ENCODE data around the gene MAP3K13. TPM values are rescaled to one million over a fixed set of nuclear protein-coding genes. Genes with fewer than 3 reads are reported as not detected.

MAP3K13 gene
- total RNA-seq: 8.0 TPM
- long read RNA-seq, partial matches to known transcripts: 0 of 2 reads
- long read RNA-seq, other reads (novel, unspliced or antisense): 0 of 2 reads

DNA sequence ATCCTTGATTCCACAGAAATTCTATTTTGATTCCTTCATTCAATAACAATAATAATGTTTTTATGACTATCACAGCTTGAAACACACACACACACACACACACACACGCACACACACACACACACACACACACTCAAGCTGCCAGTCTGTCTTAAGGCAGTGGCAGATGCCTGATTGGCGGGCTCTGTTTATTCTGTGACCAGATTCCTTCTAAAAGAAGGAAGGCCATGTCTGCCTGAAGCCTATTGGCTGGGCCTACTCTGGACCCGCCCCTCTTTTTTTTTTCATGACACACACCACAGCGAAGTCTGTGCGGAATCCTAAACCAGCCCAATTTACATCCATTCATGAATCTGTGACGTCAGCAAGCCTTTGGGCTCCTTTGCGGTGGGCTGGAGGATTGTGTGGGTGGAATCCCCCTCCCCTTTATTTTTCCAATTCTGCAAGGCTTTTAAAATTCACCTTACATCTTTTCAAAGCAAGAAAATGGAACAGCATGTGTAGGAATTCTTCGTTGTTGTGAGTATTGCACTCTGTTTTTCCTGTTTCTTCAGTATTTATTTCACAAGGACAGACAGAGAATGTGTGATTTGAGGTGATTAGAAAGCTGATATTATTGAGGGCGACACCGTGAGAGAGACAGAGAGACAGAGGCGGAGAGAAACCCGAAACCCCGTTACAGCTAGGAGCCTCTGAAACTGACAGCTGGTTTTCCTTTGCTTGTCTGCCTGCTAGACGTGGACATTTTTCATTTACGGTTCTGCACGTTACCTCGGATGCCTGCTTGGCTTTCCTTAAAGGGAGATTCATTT lies at the start of gene MAP3K13:
Gene MAP3K13, plus strand, starts transcription at position 287 of the 812 bp plus-strand sequence. CDS start 65,446 bp downstream, outside the sequence.
- DNase-seq (ENCODE audit: missing footprints) (peak; percentile 80), ATAC-seq (peak; percentile 100)
- intact Hi-C loops (cut with DNase I): loop anchor here (10.0 kb wide), 1 partner anchor 192 kb away; the partner anchor contains the start of gene LIPH

- ATAC-seq: no peak
- intact Hi-C loops (cut with DNase I): no loop called here
Observed at GRCh38 chr3:185313693-185314246, 49.2 kb upstream of the MAP3K13 start.

DNA sequence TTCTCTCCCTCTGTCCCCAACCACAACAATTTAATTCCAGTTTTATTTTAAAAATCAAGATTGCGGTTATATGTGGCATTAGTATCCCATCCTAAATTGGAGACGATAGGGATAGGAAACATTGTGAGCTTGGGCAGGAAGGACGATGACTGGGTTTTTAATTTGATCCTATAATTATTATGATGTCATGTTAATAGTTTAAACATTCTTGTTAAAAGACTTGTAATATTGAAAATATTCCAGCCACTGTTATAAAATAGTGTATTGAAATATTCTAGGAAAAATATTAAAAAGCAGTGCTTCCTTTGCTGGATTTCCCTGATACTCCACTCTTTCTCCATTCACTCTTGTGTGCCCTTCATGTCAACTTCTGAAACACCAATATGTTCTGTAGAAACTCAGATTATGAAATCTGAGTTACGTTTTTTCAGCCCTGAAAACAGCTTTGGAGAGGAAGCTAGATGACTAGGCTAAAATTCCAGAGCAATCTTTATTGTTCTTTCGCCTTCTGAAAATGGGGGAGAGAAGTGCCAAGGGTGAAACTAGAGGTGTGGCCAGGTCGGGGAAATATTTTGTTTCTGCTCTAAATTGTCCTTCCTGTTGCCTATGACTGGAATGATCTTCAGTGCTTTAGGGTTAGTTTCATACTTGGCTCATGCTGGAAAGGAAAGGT lies 46.1 kb upstream of the MAP3K13 start:
- intact Hi-C loops (cut with DNase I): no loop called here
- ATAC-seq: no peak
- DNase-seq (ENCODE audit: missing footprints): no peak

More at GRCh38 chr3:185313693-185314246, 49.2 kb upstream of the MAP3K13 start:
- no peak for DNase-seq (ENCODE audit: missing footprints)

- intact Hi-C loops (cut with DNase I): no loop called here
- DNase-seq (ENCODE audit: missing footprints): no peak
Observed at GRCh38 chr3:185317674-185318073, 45.3 kb upstream of the MAP3K13 start.

DNA sequence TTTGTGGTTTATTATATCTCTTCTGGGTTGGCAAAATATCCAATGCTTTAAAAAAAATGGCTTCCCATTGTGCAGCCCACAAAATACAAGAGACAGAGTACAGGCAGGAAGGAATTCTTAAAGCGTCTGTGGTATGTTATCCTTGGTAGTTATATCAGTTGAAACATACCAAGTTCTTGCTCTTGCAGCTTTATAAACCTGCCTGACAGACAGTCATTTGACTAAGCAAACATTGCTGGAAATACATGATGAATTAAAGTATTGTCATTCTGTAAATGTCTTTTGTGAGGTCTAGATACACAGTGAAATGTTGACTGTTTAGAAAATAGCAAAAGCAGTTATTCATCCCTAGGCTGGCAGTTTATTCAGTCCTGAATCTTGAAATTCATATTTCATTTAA lies 44.8 kb upstream of the MAP3K13 start:
- intact Hi-C loops (cut with DNase I): no loop called here
- DNase-seq (ENCODE audit: missing footprints) (no peak), ATAC-seq (no peak)

More at GRCh38 chr3:185317674-185318073, 45.3 kb upstream of the MAP3K13 start:
- ATAC-seq: no peak

- no peak for ATAC-seq
- intact Hi-C loops (cut with DNase I): no loop called here
Observed at GRCh38 chr3:185319801-185320200, 43.1 kb upstream of the MAP3K13 start.

DNA sequence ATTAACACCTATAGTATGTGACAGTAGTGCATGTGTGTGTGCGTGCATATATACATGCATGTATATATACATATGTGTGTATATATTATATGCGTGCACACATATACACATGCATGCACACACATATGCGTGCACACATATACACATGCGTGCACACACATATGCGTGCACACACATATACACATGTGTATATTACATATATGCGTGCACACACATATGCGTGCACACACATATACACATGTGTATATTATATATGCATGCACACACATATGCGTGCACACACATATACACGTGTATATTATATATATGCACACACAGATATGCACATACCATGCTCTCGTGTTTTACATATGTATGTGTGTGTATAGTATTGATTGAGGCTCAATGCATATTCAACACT lies 42.0 kb upstream of the MAP3K13 start:
- intact Hi-C loops (cut with DNase I): no loop called here
- no peak for DNase-seq (ENCODE audit: missing footprints)
- no peak for ATAC-seq

More at GRCh38 chr3:185319801-185320200, 43.1 kb upstream of the MAP3K13 start:
- no peak for DNase-seq (ENCODE audit: missing footprints)

- DNase-seq (ENCODE audit: missing footprints) (no peak), ATAC-seq (no peak)
- intact Hi-C loops (cut with DNase I): no loop called here
Observed at GRCh38 chr3:185322101-185322719, 40.7 kb upstream of the MAP3K13 start.

- DNase-seq (ENCODE audit: missing footprints) (no peak), ATAC-seq (no peak)
- intact Hi-C loops (cut with DNase I): no loop called here
Observed at GRCh38 chr3:185325946-185326791, 36.8 kb upstream of the MAP3K13 start.

DNA sequence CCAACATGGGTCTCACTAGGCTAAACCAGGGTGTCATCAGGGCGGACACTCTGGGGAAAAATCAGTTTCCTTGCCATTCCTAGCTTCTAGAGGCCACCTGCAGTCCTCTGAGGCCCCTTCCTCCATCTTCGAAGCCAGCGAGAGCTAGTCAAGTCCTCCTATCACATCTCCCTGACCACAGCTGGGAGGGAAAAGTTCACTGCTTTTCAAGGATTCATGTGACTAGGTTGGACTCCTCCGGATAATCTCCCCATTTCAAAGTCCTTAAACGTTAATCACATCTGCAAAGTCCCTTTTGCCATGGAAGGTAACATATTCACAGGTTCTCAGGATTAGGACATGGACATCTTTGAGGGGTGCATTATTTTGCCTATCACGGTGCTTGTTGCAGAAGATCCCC lies 35.9 kb upstream of the MAP3K13 start:
- DNase-seq (ENCODE audit: missing footprints) (no peak), ATAC-seq (no peak)
- intact Hi-C loops (cut with DNase I): no loop called here

DNA sequence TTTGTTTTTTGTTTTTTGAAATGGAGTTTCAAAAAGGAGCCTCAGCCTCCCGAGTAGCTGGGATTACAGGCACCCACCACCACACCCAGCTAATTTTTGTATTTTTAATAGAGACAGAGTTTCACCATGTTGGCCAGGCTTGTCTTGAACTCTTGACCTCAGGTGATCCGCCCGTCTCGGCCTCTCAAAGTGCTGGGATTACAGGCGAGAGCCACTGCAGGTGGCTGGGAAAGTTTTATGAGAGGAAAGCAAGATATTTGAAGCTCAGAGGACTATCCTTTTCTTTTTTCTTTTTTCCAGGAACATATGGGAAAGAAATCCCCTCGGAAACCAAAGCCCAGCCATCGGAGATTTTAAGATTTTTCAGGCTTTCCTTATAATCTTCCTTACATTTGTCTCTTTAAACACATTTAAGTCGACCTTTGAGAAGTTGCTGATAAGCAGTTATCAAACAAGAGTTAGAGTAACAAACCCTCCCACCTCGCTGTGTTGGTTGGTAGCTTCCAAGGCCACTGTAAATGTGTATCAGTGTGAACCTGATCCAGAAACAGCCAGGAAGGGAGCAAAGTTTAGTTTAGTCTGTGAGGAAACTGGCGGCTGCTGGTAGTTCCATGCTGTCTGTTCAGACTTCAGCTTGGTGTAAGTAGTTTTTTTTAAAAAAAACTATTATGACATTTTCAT lies 34.5 kb upstream of the MAP3K13 start:
- no peak for ATAC-seq
- intact Hi-C loops (cut with DNase I): no loop called here
- no peak for DNase-seq (ENCODE audit: missing footprints)

DNA sequence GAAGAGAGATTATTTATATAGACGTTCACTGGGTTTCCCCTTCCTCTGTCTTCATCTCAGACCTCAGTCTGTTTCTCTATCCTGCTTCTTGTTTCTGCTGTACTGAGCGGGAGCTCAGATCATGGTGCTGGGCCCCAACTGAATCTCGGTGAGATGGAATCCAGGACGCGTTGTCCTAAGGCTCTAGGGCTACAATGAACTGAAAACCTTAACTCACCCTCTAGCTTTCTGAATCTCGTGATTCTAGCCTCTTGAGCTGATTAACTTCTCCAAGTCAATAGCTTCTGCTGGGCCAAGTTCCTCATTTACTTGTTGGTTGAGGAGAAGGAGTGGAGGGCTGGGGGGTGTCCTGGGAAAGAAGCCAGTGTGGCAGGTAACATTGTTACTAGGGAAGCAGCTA lies 32.7 kb upstream of the MAP3K13 start:
- intact Hi-C loops (cut with DNase I): no loop called here
- no peak for ATAC-seq
- DNase-seq (ENCODE audit: missing footprints): no peak

DNA sequence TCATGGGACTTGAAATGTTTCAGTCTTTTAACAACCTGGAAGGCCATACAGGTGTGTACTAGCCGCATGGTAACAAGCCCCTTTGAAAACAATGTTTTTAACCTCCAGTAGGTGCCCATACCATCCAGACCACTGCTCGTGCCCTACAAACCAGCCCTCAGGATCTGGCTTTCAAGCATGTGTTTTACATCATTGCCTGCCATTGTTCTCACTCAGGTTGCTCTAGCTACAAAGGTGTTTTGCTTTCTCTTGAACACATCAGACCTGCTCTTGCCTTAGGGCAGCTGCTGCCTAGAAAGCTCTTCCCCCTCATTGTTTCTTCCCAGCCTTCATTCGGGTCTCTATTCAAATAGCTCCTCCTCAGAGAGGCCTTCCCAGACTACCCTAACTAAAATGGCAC lies 32.3 kb upstream of the MAP3K13 start:
- no peak for ATAC-seq
- DNase-seq (ENCODE audit: missing footprints): no peak
- intact Hi-C loops (cut with DNase I): no loop called here

DNA sequence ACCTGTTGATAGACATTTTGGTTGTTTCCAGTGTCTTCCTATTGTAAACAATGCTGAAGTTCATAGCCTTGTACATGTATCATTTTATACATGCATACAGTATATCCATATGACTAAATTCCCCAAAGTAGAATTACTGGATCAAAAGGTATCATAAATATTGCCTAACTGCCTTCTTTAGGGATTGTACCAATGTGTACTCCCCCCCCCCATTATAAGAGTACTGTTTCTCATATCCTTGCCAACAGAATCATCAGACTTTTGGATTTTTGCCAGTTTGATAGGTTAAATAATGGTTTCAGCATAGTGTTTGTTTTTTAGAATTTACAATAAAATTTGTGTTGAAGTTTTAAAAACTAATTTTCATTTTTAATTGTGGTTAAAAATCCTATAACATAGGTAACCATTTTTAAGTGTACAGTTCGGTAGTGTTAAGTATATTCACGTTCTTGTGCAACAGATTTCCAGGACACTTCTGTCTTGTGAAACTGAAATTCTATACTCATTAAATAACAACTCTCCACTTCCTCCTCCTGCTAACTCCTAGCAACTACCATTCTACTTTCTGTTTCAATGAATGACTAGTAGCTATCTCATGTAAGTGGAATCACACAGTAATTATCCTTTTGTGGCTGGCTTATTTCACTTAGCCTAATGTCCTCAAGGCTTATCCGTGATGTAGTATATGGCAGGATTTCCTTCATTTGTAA lies 30.8 kb upstream of the MAP3K13 start:
- no peak for DNase-seq (ENCODE audit: missing footprints)
- intact Hi-C loops (cut with DNase I): no loop called here
- no peak for ATAC-seq

- ATAC-seq: no peak
- intact Hi-C loops (cut with DNase I): no loop called here
- no peak for DNase-seq (ENCODE audit: missing footprints)
Observed at GRCh38 chr3:185335799-185336198, 27.1 kb upstream of the MAP3K13 start.

DNA sequence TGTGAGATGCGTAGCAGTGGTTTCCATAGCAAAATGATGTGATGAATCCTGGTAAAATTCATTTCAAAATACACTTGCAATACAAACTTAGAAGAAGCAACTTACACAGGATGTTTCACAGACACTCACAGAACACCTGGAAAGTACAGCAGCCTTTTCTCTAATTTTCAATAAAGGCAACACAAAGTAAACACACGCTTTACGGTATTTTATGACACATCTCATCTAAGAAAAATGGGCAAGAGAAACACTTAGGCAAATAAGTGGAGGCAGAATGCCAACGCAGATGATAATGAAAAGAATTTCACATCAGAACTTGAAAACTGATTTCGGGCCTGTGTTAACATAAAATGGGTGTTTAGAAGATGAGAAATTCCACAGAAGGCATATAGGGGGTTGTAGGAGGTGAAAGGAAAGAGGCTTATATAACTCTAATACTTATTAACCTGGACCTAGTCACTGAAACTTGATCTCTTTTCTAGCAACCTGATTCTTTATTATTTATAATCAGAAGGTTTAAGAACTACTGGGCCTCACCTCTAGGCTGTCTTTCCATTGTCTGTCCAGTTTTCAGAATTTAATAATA lies 25.6 kb upstream of the MAP3K13 start:
- intact Hi-C loops (cut with DNase I): no loop called here
- ATAC-seq (no peak), DNase-seq (ENCODE audit: missing footprints) (no peak)

- intact Hi-C loops (cut with DNase I): no loop called here
- no peak for ATAC-seq
- DNase-seq (ENCODE audit: missing footprints): no peak
Observed at GRCh38 chr3:185339945-185340344, 23.0 kb upstream of the MAP3K13 start.

Data from Right ventricle myocardium inferior (tissue), 1 donor.